Mucosa of rectum (tissue), 2 donors: ENCODE measurements around the gene KMO.
A peak's percentile ranks its signal among the peaks of the same experiment; 100 is the strongest.

Experiments used
- H3K27ac ChIP-seq, 2 donors: one replicate each; pipeline ENCODE4 v1.7.0; 2013; ENCODE audit warnings: inconsistent platforms in 2 of 2, low read depth in 2 of 2, low read length in 2 of 2
- H3K27me3 ChIP-seq, 2 donors: one replicate each; pipeline ENCODE4 v1.7.0; 2013; ENCODE audit warnings: low read length in 2 of 2; ENCODE audit not compliant: control insufficient read depth in 2 of 2, insufficient read depth in 2 of 2
- H3K36me3 ChIP-seq, 2 donors: one replicate each; pipeline ENCODE4 v1.7.0; 2013; ENCODE audit warnings: low read length in 2 of 2; ENCODE audit not compliant: control insufficient read depth in 2 of 2, insufficient read depth in 2 of 2
- H3K4me1 ChIP-seq, 2 donors: one replicate each; pipeline ENCODE4 v1.7.0; 2013; ENCODE audit warnings: low read length in 2 of 2, mild to moderate bottlenecking in 1 of 2; ENCODE audit not compliant: control insufficient read depth in 2 of 2, insufficient read depth in 2 of 2
- H3K4me3 ChIP-seq, 2 donors: one replicate each; pipeline ENCODE4 v1.7.0; 2013; ENCODE audit warnings: low read length in 2 of 2
- H3K9ac ChIP-seq, 2 donors: one replicate each; pipeline ENCODE4 v1.7.0; 2013; ENCODE audit warnings: low read length in 2 of 2, low read depth in 1 of 2, mild to moderate bottlenecking in 1 of 2
- H3K9me3 ChIP-seq, 2 donors: one replicate each; pipeline ENCODE4 v1.7.0; 2013; ENCODE audit warnings: low read length in 2 of 2; ENCODE audit not compliant: control insufficient read depth in 2 of 2
- donor health status: healthy.
- donor health status: Normal muscosa, but diverticular disease.

KMO gene

DNA sequence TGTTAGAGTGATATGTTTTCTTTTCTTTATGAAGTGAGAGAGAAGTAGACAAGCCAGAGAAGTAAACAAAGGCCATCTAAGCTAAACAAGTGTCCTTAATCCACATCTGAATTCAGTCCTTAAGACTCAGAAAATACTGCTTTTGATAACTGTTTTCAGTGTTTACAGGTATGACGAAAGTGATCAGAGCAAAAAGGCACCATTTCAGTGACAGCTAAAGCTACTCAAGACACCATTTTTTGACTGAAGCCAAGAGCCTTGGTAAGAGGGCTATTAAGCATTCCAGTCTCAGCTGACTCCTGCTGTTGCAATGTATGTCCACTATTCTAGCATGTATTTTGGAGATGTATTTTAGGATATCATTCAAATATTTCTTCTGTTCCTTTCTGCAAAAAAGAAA, 4.1 kb downstream of the KMO start:
- H3K27me3 ChIP-seq: no peaks in the 10 kb centered on the region
- H3K4me3 ChIP-seq: no peak overlapping the region
- H3K36me3 ChIP-seq: no peaks in the 10 kb centered on the region
- peaks cover 0 to 3% of the 10 kb centered on the region in 2 donors for H3K4me1 ChIP-seq
- no peak overlapping the region for H3K27ac ChIP-seq
- H3K9ac ChIP-seq: no peak overlapping the region
- H3K9me3 ChIP-seq: no peaks in the 10 kb centered on the region

- H3K27me3 ChIP-seq: no peaks in the 10 kb centered on the region
- H3K27ac ChIP-seq: no peak overlapping the region
- H3K9me3 ChIP-seq: no peaks in the 10 kb centered on the region
- no peak overlapping the region for H3K4me3 ChIP-seq
- H3K4me1 ChIP-seq: peaks cover 0 to 3% of the 10 kb centered on the region in 2 donors
- H3K36me3 ChIP-seq: no peaks in the 10 kb centered on the region
- no peak overlapping the region for H3K9ac ChIP-seq
These were observed 4.8 kb downstream of the KMO start for GRCh38 chr1:241536969-241537368.

DNA sequence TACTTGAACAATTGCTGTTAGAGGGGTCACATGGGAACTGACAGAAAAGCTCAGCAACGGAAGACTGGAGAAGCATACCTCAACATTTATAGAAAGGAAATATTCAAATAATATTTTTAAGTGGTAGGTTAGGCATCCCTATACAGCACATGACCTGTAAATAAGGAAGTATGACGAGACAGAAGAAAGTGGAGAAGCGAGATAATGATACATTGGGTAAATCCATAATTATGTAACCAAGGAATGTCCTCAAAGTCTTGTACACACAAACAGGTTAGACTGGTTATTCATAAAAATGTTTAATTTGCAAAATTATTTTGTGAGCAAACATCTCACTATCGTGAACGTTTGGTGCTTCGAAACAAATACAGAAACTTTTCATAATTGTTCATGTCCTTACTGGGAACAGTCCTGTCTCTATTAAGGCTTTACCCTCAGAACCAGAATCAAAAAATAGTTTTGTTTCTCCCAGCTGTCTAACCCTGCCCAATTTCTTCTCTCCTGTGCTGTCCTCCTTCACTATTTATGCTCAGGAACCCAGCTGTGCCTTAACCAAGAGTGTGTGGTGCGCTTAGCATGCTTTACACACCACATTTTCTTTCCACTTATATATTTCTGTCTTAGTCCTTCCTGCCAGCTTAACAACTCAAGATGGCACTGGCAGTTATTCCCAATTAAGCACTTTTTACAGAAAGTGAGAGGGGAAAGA, 10.2 kb downstream of the KMO start:
- Histone ChIP-seq H3K27ac (no peak overlapping the region), H3K9ac (no peak overlapping the region), H3K9me3 (no peaks in the 10 kb centered on the region), H3K4me3 (no peak overlapping the region), H3K4me1 (no peaks in the 10 kb centered on the region), H3K27me3 (no peaks in the 10 kb centered on the region), H3K36me3 (no peaks in the 10 kb centered on the region)

DNA sequence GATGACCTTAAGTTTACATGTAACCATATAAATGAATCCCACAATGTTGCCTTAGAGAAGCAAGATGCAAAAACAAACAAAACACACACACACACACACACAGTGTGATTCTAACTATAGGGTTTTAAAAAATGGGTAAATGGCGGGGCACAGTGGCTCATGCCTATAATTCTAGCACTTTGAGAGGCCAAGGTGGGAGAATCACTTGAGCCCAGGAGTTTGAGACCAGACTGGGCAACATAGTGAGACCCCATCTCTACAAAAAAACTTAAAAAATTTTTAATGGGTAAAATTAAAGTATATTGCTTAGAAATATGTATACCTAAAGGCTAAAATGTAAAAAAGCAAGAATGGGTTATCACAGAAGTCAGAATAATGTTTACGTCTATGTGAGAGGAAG, 15.8 kb downstream of the KMO start:
- Histone ChIP-seq H3K4me1 (no peaks in the 10 kb centered on the region), H3K36me3 (no peaks in the 10 kb centered on the region), H3K4me3 (no peak overlapping the region), H3K9me3 (no peaks in the 10 kb centered on the region), H3K27ac (no peak overlapping the region), H3K27me3 (no peaks in the 10 kb centered on the region), H3K9ac (no peak overlapping the region)

- no peaks in the 10 kb centered on the region for H3K27me3 ChIP-seq
- H3K9me3 ChIP-seq: no peaks in the 10 kb centered on the region
- H3K4me3 ChIP-seq: no peak overlapping the region
- no peak overlapping the region for H3K9ac ChIP-seq
- no peaks in the 10 kb centered on the region for H3K36me3 ChIP-seq
- H3K4me1 ChIP-seq: no peaks in the 10 kb centered on the region
- no peak overlapping the region for H3K27ac ChIP-seq
These were observed 18.1 kb downstream of the KMO start for GRCh38 chr1:241550318-241550717.

GRCh38 chr1:241551759-241552638, 19.8 kb downstream of the KMO start:
- no peaks in the 10 kb centered on the region for H3K36me3 ChIP-seq
- H3K9ac ChIP-seq: peak overlapping the region; percentile 12 to 24
- H3K4me3 ChIP-seq: peak overlapping the region; percentile 16 to 62
- peak overlapping the region; percentile 21 to 68 for H3K27ac ChIP-seq
- no peaks in the 10 kb centered on the region for H3K27me3 ChIP-seq
- no peaks in the 10 kb centered on the region for H3K9me3 ChIP-seq
- no peaks in the 10 kb centered on the region for H3K4me1 ChIP-seq

DNA sequence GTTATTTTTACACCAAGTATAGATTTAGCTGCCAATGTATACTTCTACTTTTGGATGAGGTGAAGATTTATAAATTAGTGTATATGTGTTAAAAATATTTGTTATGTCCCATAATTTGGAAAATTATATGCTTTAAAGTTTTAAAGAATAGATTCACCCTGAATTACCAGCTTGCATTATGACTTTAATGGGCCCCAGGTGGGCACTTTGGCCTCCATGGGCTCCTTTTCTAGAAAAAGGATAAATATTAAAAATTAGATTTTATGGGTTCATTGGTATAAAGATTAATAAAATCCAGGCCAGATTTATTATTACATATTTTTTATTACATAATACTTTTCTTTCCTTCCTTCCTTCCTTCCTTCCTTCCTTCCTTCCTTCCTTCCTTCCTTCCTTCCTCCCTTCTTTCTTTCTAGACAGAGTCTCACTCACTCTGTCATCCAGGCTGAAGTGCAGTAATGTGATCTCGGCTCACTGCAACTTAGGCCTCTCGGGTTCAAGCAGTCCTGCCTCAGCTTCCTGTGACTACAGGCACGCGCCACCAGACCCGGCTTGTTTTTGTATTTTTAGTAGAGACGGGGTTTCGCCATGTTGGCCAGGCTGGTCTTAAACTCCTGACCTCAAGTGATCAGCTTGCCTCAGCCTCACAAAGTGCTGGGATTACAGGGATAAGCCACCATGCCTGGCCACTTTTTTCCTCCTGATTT, 21.9 kb downstream of the KMO start:
- Histone ChIP-seq H3K27ac (no peak overlapping the region), H3K9ac (no peak overlapping the region), H3K4me1 (no peaks in the 10 kb centered on the region), H3K9me3 (no peaks in the 10 kb centered on the region), H3K27me3 (no peaks in the 10 kb centered on the region), H3K36me3 (no peaks in the 10 kb centered on the region), H3K4me3 (no peak overlapping the region)

GRCh38 chr1:241555526-241555925, 23.3 kb downstream of the KMO start:
- Histone ChIP-seq H3K4me1 (no peaks in the 10 kb centered on the region), H3K27me3 (no peaks in the 10 kb centered on the region), H3K36me3 (no peaks in the 10 kb centered on the region), H3K27ac (no peak overlapping the region), H3K9ac (no peak overlapping the region), H3K4me3 (no peak overlapping the region), H3K9me3 (no peaks in the 10 kb centered on the region)

DNA sequence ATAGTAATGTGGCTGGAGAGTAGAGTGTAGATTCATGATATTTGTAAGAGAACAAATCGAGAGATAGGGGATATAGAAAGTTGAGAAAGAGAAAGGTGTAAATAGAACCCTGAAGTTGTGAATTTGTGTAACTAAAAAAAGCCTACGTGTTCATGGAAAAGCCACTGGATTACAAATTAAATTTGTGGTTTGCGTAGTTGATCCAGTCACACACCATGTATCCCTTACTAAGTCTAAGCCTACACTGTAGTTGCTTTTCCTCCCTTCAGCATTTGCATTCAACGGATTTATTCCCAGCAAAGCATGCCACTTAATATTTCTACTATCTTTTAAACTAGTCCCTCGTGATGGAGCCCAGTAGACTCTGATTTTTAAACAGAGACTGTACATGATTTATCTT, 24.9 kb downstream of the KMO start:
- H3K9ac ChIP-seq: no peak overlapping the region

More for the DNA sequence above, 24.9 kb downstream of the KMO start:
- H3K27ac ChIP-seq: no peak overlapping the region
- no peaks in the 10 kb centered on the region for H3K36me3 ChIP-seq
- H3K4me1 ChIP-seq: no peaks in the 10 kb centered on the region
- no peaks in the 10 kb centered on the region for H3K27me3 ChIP-seq
- H3K9me3 ChIP-seq: no peaks in the 10 kb centered on the region
- H3K4me3 ChIP-seq: no peak overlapping the region
